ENCODE data around the gene GNA15. TPM values are rescaled to one million over a fixed set of nuclear protein-coding genes. Genes with fewer than 3 reads are reported as not detected.

The GNA15 gene
- total RNA-seq, 1 experiment from 2014 or later = 6.2 TPM

GRCh38 chr19:3097442-3097871 is 38.4 kb upstream of the GNA15 start:
- CTCF ChIA-PET = no interaction called here
- Histone ChIP-seq H3K36me3 (ENCODE audit: control insufficient read depth, insufficient read depth, low read length) (no peaks in the 10 kb centered on the region), H3K4me1 (ENCODE audit: control insufficient read depth, insufficient read depth, low read length) (peaks cover 22% of the 10 kb centered on the region), H3K4me3 (ENCODE audit: low read depth in 2 of 2, low read length in 2 of 2) (peak overlapping the region; percentile 70 to 82), H3K27me3 (ENCODE audit: control insufficient read depth, insufficient read depth, low read length) (no peaks in the 10 kb centered on the region), H3K27ac (ENCODE audit: low read length) (peak overlapping the region; percentile 79), H3K9me3 (ENCODE audit: control insufficient read depth, insufficient read depth, low read depth, low read length) (no peaks in the 10 kb centered on the region)
- no TSS peak for BruUV-seq (replicated peaks)
- POLR2A ChIA-PET = no interaction called here
- TF ChIP-seq REST (IDR thresholded peaks at IDR 0.05; ENCODE audit: insufficient read depth in 1 of 2, low read depth in 2 of 2, low read length in 1 of 2) (no peak), CTCF (IDR thresholded peaks at IDR 0.05) (no peak), POLR2AphosphoS5 (IDR thresholded peaks at IDR 0.05; ENCODE audit: low read depth, low read length) (no peak), TCF7L2 (IDR thresholded peaks at IDR 0.05; ENCODE audit: low read depth, low read length) (no peak), SIN3A (IDR thresholded peaks at IDR 0.05; ENCODE audit: borderline replicate concordance, insufficient read depth, low read depth, low read length) (no peak)
- no peak for DNase-seq (ENCODE audit: low read depth, low spot score)
- intact Hi-C loops (cut with micrococcal nuclease; ENCODE audit: unreplicated experiment) (no loop called here), in situ Hi-C loops (cut with HindIII; ENCODE audit: low pct_unique_long_range_greater_than_20kb, low sequenced_read_pairs) (no loop called here)
- ATAC-seq = no peak

GRCh38 chr19:3098141-3098514 is 37.7 kb upstream of the GNA15 start:
- BruUV-seq (replicated peaks) = TSS peak; percentile 42
- Histone ChIP-seq H3K4me1 (ENCODE audit: control insufficient read depth, insufficient read depth, low read length) (peaks cover 22% of the 10 kb centered on the region), H3K4me3 (ENCODE audit: low read depth in 2 of 2, low read length in 2 of 2) (peak overlapping the region; percentile 70 to 82), H3K36me3 (ENCODE audit: control insufficient read depth, insufficient read depth, low read length) (no peaks in the 10 kb centered on the region), H3K27me3 (ENCODE audit: control insufficient read depth, insufficient read depth, low read length) (no peaks in the 10 kb centered on the region), H3K27ac (ENCODE audit: low read length) (peak overlapping the region; percentile 79), H3K9me3 (ENCODE audit: control insufficient read depth, insufficient read depth, low read depth, low read length) (no peaks in the 10 kb centered on the region)
- CTCF ChIA-PET = interaction anchor here (0.6 kb wide), 1 partner anchor 1213 kb away, joined by 6 read pairs; the partner anchor contains the start of gene ABHD17A
- POLR2A ChIA-PET = no interaction called here
- intact Hi-C loops (cut with micrococcal nuclease; ENCODE audit: unreplicated experiment) (no loop called here), in situ Hi-C loops (cut with HindIII; ENCODE audit: low pct_unique_long_range_greater_than_20kb, low sequenced_read_pairs) (no loop called here)
- DNase-seq (ENCODE audit: low read depth, low spot score) = no peak
- no peak for TF ChIP-seq CTCF (IDR thresholded peaks at IDR 0.05)
- TF ChIP-seq TCF7L2 (IDR thresholded peaks at IDR 0.05; ENCODE audit: low read depth, low read length) = no peak
- no peak for TF ChIP-seq REST (IDR thresholded peaks at IDR 0.05; ENCODE audit: insufficient read depth in 1 of 2, low read depth in 2 of 2, low read length in 1 of 2)
- no peak for TF ChIP-seq POLR2AphosphoS5 (IDR thresholded peaks at IDR 0.05; ENCODE audit: low read depth, low read length)
- no peak for TF ChIP-seq SIN3A (IDR thresholded peaks at IDR 0.05; ENCODE audit: borderline replicate concordance, insufficient read depth, low read depth, low read length)
- ATAC-seq = peak; percentile 36; the same call in 1 of the 2 replicates
